ENCODE results near the gene RALGAPA1.

DNA sequence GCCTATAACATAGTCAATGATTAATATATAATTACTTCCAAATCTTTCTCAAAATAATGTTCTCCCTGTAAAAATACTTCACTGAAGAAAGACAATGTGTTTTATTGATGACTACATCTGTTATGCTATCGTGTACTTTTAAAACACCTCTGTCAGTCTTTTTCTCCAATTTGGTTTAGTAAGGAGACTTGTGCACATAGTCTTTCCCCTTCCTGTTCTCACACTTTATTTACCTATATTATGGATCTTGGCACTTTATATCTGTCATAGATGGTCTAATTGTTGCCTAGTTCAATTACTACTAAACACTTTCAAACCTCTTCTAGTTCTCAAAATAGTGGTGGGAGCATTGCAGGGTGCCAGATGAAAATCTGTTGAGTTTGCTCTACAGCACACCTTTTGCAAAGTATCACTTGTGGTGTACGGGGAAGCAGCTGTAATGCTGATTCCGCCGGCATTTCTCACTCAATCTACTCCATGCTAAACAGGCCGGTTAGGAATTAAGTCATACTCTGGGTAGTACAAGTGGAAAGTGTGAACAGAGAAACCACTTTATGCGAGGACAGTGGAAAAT is 276.2 kb downstream of the RALGAPA1 start:
- TF ChIP-seq, protein P1, sequence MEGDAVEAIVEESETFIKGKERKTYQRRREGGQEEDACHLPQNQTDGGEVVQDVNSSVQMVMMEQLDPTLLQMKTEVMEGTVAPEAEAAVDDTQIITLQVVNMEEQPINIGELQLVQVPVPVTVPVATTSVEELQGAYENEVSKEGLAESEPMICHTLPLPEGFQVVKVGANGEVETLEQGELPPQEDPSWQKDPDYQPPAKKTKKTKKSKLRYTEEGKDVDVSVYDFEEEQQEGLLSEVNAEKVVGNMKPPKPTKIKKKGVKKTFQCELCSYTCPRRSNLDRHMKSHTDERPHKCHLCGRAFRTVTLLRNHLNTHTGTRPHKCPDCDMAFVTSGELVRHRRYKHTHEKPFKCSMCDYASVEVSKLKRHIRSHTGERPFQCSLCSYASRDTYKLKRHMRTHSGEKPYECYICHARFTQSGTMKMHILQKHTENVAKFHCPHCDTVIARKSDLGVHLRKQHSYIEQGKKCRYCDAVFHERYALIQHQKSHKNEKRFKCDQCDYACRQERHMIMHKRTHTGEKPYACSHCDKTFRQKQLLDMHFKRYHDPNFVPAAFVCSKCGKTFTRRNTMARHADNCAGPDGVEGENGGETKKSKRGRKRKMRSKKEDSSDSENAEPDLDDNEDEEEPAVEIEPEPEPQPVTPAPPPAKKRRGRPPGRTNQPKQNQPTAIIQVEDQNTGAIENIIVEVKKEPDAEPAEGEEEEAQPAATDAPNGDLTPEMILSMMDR (IDR thresholded peaks at IDR 0.05), result no peak
- TF ChIP-seq EZH2 (IDR thresholded peaks at IDR 0.05; ENCODE audit: borderline replicate concordance, insufficient read depth, low read depth, low read length, poor library complexity, severe bottlenecking), result no peak
